Ovary (tissue), 3 donors: ENCODE data around the gene FBXO42.

Experiments
- EP300 ChIP-seq: sonication (generic); formaldehyde crosslinking; IDR thresholded peaks from one replicate; pipeline ENCODE4 v1.6.1; 2017; ENCODE audit warnings: antibody characterized with exemption
- POLR2A ChIP-seq: fragments of 450-650 bp; IDR thresholded peaks from one replicate; pipeline ENCODE4 v1.6.1; 2017; ENCODE audit warnings: antibody characterized with exemption, mild to moderate bottlenecking, moderate library complexity
- TF ChIP-seq, protein P1 (sequence below), 3 donors: fragments of 450-650 bp in 2 of 3; fragments of 200-600 bp in 1 of 3; IDR thresholded peaks; one replicate each; pipeline versions ENCODE4 v1.5.1 to v1.8.0; 2016 to 2022; ENCODE audit warnings: antibody characterized with exemption in 3 of 3, mild to moderate bottlenecking in 1 of 3
- donor health status: DM: no; HTN: no; CAD: no.

DNA sequence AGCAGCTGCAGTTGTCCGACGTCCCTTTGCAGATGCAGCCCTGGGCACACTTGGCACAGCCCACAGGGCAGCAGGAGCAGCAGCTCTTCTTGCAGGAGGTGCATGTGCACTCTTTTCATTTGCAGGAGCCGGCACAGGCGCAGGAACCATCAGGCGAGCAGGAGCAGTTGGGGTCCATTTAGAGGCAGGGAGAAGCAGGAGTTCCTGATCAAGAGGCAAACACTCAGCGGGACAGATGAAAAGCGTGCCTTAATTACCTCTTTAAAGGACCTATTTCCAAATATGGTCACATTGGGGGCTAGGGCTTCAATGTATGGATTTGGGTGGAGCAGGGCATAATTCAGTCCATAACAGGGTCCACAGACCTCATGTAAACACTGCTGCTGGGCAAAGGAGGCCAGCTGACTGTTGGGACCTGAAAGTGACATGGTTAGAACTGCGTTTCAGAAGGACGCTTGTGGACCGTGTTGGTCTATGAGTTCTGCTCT is 111.0 kb downstream of the FBXO42 start:
- TF ChIP-seq, protein P1, sequence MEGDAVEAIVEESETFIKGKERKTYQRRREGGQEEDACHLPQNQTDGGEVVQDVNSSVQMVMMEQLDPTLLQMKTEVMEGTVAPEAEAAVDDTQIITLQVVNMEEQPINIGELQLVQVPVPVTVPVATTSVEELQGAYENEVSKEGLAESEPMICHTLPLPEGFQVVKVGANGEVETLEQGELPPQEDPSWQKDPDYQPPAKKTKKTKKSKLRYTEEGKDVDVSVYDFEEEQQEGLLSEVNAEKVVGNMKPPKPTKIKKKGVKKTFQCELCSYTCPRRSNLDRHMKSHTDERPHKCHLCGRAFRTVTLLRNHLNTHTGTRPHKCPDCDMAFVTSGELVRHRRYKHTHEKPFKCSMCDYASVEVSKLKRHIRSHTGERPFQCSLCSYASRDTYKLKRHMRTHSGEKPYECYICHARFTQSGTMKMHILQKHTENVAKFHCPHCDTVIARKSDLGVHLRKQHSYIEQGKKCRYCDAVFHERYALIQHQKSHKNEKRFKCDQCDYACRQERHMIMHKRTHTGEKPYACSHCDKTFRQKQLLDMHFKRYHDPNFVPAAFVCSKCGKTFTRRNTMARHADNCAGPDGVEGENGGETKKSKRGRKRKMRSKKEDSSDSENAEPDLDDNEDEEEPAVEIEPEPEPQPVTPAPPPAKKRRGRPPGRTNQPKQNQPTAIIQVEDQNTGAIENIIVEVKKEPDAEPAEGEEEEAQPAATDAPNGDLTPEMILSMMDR (IDR thresholded peaks at IDR 0.05) = no peak
- TF ChIP-seq POLR2A (no peak), EP300 (no peak)
